Endodermal cell (in vitro differentiated cells): ENCODE data around the gene SLC5A10. TPM values are rescaled to one million over a fixed set of nuclear protein-coding genes. Genes with fewer than 3 reads are reported as not detected.
A peak's percentile ranks its signal among the peaks of the same experiment; 100 is the strongest.
"Not testable (repeated sequence)": the region's sequence is repeated elsewhere in the genome, so short reads cannot be mapped to it uniquely, and the experiment has no call there.

ENCODE experiments used
- DNase-seq: peaks from one replicate; pipeline ENCODE4 v3.0.0-alpha.2; 2017
- H3K27ac ChIP-seq: 2 replicates; pipeline ENCODE4 v1.5.1; 2013; ENCODE audit warnings: mild to moderate bottlenecking, low read depth, low read length, moderate library complexity
- H3K27me3 ChIP-seq: 2 replicates; pipeline ENCODE4 v1.6.1; 2013; ENCODE audit warnings: mild to moderate bottlenecking, low read length, moderate library complexity; ENCODE audit not compliant: insufficient read depth, control insufficient read depth, poor library complexity, severe bottlenecking
- H3K36me3 ChIP-seq: 2 replicates; pipeline ENCODE4 v1.7.0; 2013; ENCODE audit warnings: mild to moderate bottlenecking, low read length, moderate library complexity; ENCODE audit not compliant: control insufficient read depth, insufficient read depth
- H3K4me1 ChIP-seq: one replicate; pipeline ENCODE4 v1.7.0; 2013; ENCODE audit warnings: low read length; ENCODE audit not compliant: control insufficient read depth, insufficient read depth
- H3K4me3 ChIP-seq: 2 replicates; pipeline ENCODE4 v1.5.1; 2013; ENCODE audit warnings: mild to moderate bottlenecking, low read length, moderate library complexity
- H3K9ac ChIP-seq: 2 replicates; pipeline ENCODE4 v1.6.1; 2013; ENCODE audit warnings: mild to moderate bottlenecking, low read length, moderate library complexity; ENCODE audit not compliant: poor library complexity, severe bottlenecking; ENCODE audit errors: extremely low read depth
- H3K9me3 ChIP-seq: 2 replicates; pipeline ENCODE4 v1.6.1; 2013; ENCODE audit warnings: mild to moderate bottlenecking, low read length, moderate library complexity; ENCODE audit not compliant: control insufficient read depth
- H3K27ac Mint-ChIP-seq: 2 replicates; pipeline ENCODE4 v1.8.0; 2020; ENCODE audit warnings: mixed read lengths
- H3K27me3 Mint-ChIP-seq: 2 replicates; pipeline ENCODE4 v1.8.0; 2021; ENCODE audit warnings: mild to moderate bottlenecking, mixed read lengths; ENCODE audit not compliant: insufficient read depth
- H3K36me3 Mint-ChIP-seq: 2 replicates; pipeline ENCODE4 v1.8.0; 2020; ENCODE audit warnings: low read depth, mixed read lengths
- H3K4me1 Mint-ChIP-seq: 2 replicates; pipeline ENCODE4 v1.8.0; 2020; ENCODE audit warnings: mixed read lengths
- H3K4me3 Mint-ChIP-seq: 2 replicates; pipeline ENCODE4 v1.8.0; 2020; ENCODE audit warnings: mild to moderate bottlenecking, moderate library complexity, mixed read lengths
- H3K9me3 Mint-ChIP-seq: 2 replicates; pipeline ENCODE4 v1.8.0; 2020; ENCODE audit warnings: mild to moderate bottlenecking, mixed read lengths
- CTCF ChIP-seq: fragments of 200-600 bp; sonication (generic); conservative IDR thresholded peaks from 2 replicates; pipeline ENCODE4 v1.5.0; 2021; ENCODE audit warnings: antibody characterized with exemption, mild to moderate bottlenecking
- WGBS, 2 experiments: methylation state at CpG; one replicate each; pipeline versions ENCODE4 v1.1.5 to v1.1.7; 2013; ENCODE audit warnings: missing lambda C conversion rate in 2 of 2, mixed read lengths in 1 of 2; ENCODE audit not compliant: insufficient coverage in 1 of 2, insufficient read length in 1 of 2; 5-methylcytosine and 5-hydroxymethylcytosine counted together
- total RNA-seq, 2 donors: library from RNA; stranded (reverse); fragmentation: NEBNext Ultra II Directional in 1 of 2; extraction: Animal tissue kit (Norgen Biotek cat#: 25700) in 1 of 2; gene quantifications; 2 replicates in 1 of 2; 3 replicates in 1 of 2; pipeline ENCODE4 v1.2.1, GENCODE V29; 2021

SLC5A10 gene
- total RNA-seq, 2 donors from 2014 or later = 0.11 to 0.29 TPM

GRCh38 chr17:19031729-19032128 is 79.8 kb downstream of the SLC5A10 start:
- H3K36me3 Mint-ChIP-seq, H3K27ac Mint-ChIP-seq, H3K9me3 ChIP-seq, H3K36me3 ChIP-seq, H3K9me3 Mint-ChIP-seq, H3K27me3 Mint-ChIP-seq, H3K4me1 ChIP-seq, H3K4me3 ChIP-seq, H3K4me1 Mint-ChIP-seq, H3K27ac ChIP-seq, H3K27me3 ChIP-seq, H3K4me3 Mint-ChIP-seq, DNase-seq, H3K9ac ChIP-seq: not testable (repeated sequence)
- no CpG with 5 or more reads among the region's 4 CpGs for WGBS, 2 experiments
- TF ChIP-seq CTCF = peak; percentile 62

GRCh38 chr17:19032377-19032988 is 80.5 kb downstream of the SLC5A10 start:
- H3K36me3 ChIP-seq, H3K9me3 Mint-ChIP-seq, H3K9me3 ChIP-seq, H3K4me1 Mint-ChIP-seq, H3K27me3 ChIP-seq, H3K4me1 ChIP-seq, H3K27me3 Mint-ChIP-seq, H3K27ac ChIP-seq, H3K4me3 ChIP-seq, H3K27ac Mint-ChIP-seq, H3K4me3 Mint-ChIP-seq, H3K36me3 Mint-ChIP-seq, DNase-seq, H3K9ac ChIP-seq: not testable (repeated sequence)
- no CpG with 5 or more reads among the region's 24 CpGs for WGBS, 2 experiments

GRCh38 chr17:19036186-19036585 is 84.2 kb downstream of the SLC5A10 start:
- DNase-seq, H3K27ac ChIP-seq, H3K4me1 ChIP-seq, H3K4me3 ChIP-seq, H3K36me3 ChIP-seq, H3K9me3 Mint-ChIP-seq, H3K9me3 ChIP-seq, H3K27ac Mint-ChIP-seq, H3K27me3 Mint-ChIP-seq, H3K4me3 Mint-ChIP-seq, H3K9ac ChIP-seq, H3K4me1 Mint-ChIP-seq, H3K27me3 ChIP-seq, H3K36me3 Mint-ChIP-seq: not testable (repeated sequence)
- no CpG with 5 or more reads among the region's 6 CpGs for WGBS, 2 experiments

GRCh38 chr17:19037547-19037946 is 85.6 kb downstream of the SLC5A10 start:
- H3K36me3 Mint-ChIP-seq, H3K9me3 ChIP-seq, H3K9me3 Mint-ChIP-seq, H3K4me3 ChIP-seq, H3K27ac Mint-ChIP-seq, DNase-seq, H3K36me3 ChIP-seq, H3K27ac ChIP-seq, H3K9ac ChIP-seq, H3K27me3 Mint-ChIP-seq, H3K27me3 ChIP-seq, H3K4me3 Mint-ChIP-seq, H3K4me1 ChIP-seq, H3K4me1 Mint-ChIP-seq: not testable (repeated sequence)
- WGBS, 2 experiments = no CpG with 5 or more reads among the region's 6 CpGs

- not testable (repeated sequence) for H3K9me3 ChIP-seq, H3K36me3 Mint-ChIP-seq, H3K9me3 Mint-ChIP-seq, H3K9ac ChIP-seq, H3K4me3 Mint-ChIP-seq, H3K4me1 ChIP-seq, H3K4me1 Mint-ChIP-seq, H3K36me3 ChIP-seq, DNase-seq, H3K4me3 ChIP-seq, H3K27ac ChIP-seq, H3K27me3 Mint-ChIP-seq, H3K27me3 ChIP-seq, H3K27ac Mint-ChIP-seq
- no CpG with 5 or more reads among the region's 17 CpGs for WGBS, 2 experiments
Observed at GRCh38 chr17:19038007-19038406, 86.0 kb downstream of the SLC5A10 start.

- not testable (repeated sequence) for H3K4me3 ChIP-seq, H3K4me1 ChIP-seq, H3K9ac ChIP-seq, H3K4me1 Mint-ChIP-seq, H3K36me3 ChIP-seq, H3K36me3 Mint-ChIP-seq, DNase-seq, H3K27me3 ChIP-seq, H3K27ac Mint-ChIP-seq, H3K9me3 ChIP-seq, H3K4me3 Mint-ChIP-seq, H3K27me3 Mint-ChIP-seq, H3K27ac ChIP-seq, H3K9me3 Mint-ChIP-seq
- WGBS, 2 experiments = no CpG with 5 or more reads among the region's 12 CpGs
Observed at GRCh38 chr17:19038730-19039129, 86.8 kb downstream of the SLC5A10 start.
